GM12865 (cell line): ENCODE measurements around the gene CDYL.

Experiments
- DNase-seq: peaks from one replicate; pipeline ENCODE4 v3.0.0; 2010; ENCODE audit warnings: low read depth
- H3K4me3 ChIP-seq: 2 replicates; pipeline ENCODE4 v1.5.1; 2011; ENCODE audit warnings: mild to moderate bottlenecking, low read depth, low read length, control low read depth
- CTCF ChIP-seq: IDR thresholded peaks from 2 replicates; pipeline ENCODE4 v1.5.1; 2011; ENCODE audit warnings: low read length, control low read depth, low read depth, inconsistent platforms; ENCODE audit not compliant: insufficient read depth; ENCODE audit errors: missing control alignments

The CDYL gene

GRCh38 chr6:4756247-4756646 lies 20.0 kb upstream of the CDYL start:
- no peak for TF ChIP-seq CTCF
- DNase-seq: no peak

GRCh38 chr6:4759997-4760396 lies 16.2 kb upstream of the CDYL start:
- no peak for TF ChIP-seq CTCF
- H3K4me3 ChIP-seq: no peak overlapping the region
- DNase-seq: no peak

More at GRCh38 chr6:4756247-4756646, 20.0 kb upstream of the CDYL start:
- H3K4me3 ChIP-seq: no peak overlapping the region

GRCh38 chr6:4760773-4761172 lies 15.4 kb upstream of the CDYL start:
- no peak overlapping the region for H3K4me3 ChIP-seq
- no peak for TF ChIP-seq CTCF
- no peak for DNase-seq

GRCh38 chr6:4762294-4762693 lies 13.9 kb upstream of the CDYL start:
- no peak overlapping the region for H3K4me3 ChIP-seq
- no peak for DNase-seq
- TF ChIP-seq CTCF: no peak

GRCh38 chr6:4763921-4764320 lies 12.3 kb upstream of the CDYL start:
- no peak for DNase-seq
- TF ChIP-seq CTCF: no peak
- H3K4me3 ChIP-seq: no peak overlapping the region

DNA sequence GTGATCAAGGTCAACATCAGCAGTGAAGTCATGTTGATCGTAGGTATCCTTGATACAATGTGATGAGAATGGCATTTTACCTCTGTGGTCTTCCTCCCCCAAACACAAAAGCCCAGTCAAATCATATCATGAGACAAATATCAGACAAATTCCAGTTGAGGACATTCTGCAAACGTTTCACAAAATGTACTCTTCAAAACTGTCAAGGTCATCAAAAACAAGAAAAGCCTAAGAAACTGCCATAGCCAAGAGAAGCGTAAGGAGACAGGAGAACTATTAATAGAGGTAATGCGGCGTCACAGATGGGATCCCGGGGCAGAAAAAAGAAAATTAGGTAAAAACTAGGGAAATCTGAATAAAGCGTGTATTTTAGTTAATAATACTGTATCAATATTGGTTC lies 7.4 kb upstream of the CDYL start:
- no peak overlapping the region for H3K4me3 ChIP-seq
- no peak for DNase-seq
- TF ChIP-seq CTCF: no peak

- H3K4me3 ChIP-seq: no peak overlapping the region
- no peak for TF ChIP-seq CTCF
- no peak for DNase-seq
Observed at GRCh38 chr6:4772750-4773149, 3.5 kb upstream of the CDYL start.
